A549 (cell line): ENCODE results near the gene ABTB1. TPM values are rescaled to one million over a fixed set of nuclear protein-coding genes. Genes with fewer than 3 reads are reported as not detected.

Experiments
- ATAC-seq, 2 experiments: fragments of 200-7000 bp in 1 of 2; fragments of >200 bp in 1 of 2; cut with Nextera tagmentation in 1 of 2; cut with Tn5 transposase in 1 of 2; 3 replicates each; pipeline versions ENCODE4 v1.8.0 to v1.9.1; 2018 to 2020; ENCODE audit warnings: mild to moderate bottlenecking in 1 of 2, moderate library complexity in 1 of 2
- CTCF ChIA-PET: fragments of 300-600 bp; sonication (Branson Sonifier 250); formaldehyde crosslinking; extraction: SDS; loops from one replicate; lab custom pipeline; 2021; ENCODE audit warnings: antibody characterized with exemption, inconsistent platforms; lab: Yijun Ruan, JAX
- POLR2A ChIA-PET: fragments of 350-600 bp; formaldehyde crosslinking; extraction: SDS; loops from one replicate; lab custom pipeline; 2021; ENCODE audit warnings: antibody characterized with exemption, inconsistent platforms; lab: Yijun Ruan, JAX
- DNase-seq, 2 experiments: peaks; one replicate each; pipeline versions ENCODE4 v3.0.0 to v3.0.0-alpha.2; 2011 to 2016; ENCODE audit warnings: low read depth in 1 of 2, low spot score in 1 of 2
- FAIRE-seq: peaks from 2 replicates; lab custom pipeline; 2011; peaks lifted over from hg19 to GRCh38; lab: Jason Lieb, UNC
- H3K27ac ChIP-seq, 2 experiments: fragments of >200 bp; sonication (Bioruptor Twin); formaldehyde crosslinking; 3 replicates each; pipeline ENCODE4 v1.5.1; 2016 to 2017
- H3K4me1 ChIP-seq: fragments of >200 bp; sonication (Bioruptor Twin); formaldehyde crosslinking; 3 replicates; pipeline ENCODE4 v1.6.1; 2016
- H3K4me2 ChIP-seq: fragments of >200 bp; sonication (Bioruptor Twin); formaldehyde crosslinking; 3 replicates; pipeline ENCODE4 v1.6.1; 2016
- H3K4me3 ChIP-seq: fragments of >200 bp; sonication (Bioruptor Twin); formaldehyde crosslinking; 3 replicates; pipeline ENCODE4 v1.5.1; 2016
- H3K9me3 ChIP-seq: fragments of >200 bp; sonication (Bioruptor Twin); formaldehyde crosslinking; 3 replicates; pipeline ENCODE4 v1.6.1; 2016
- CHD2 ChIP-seq: fragments of 150-350 bp; IDR thresholded peaks from 2 replicates; pipeline ENCODE4 v1.6.1; 2014; ENCODE audit warnings: low read length; ENCODE audit not compliant: partially characterized antibody
- EP300 ChIP-seq, 2 experiments: fragments of >200 bp; sonication (Bioruptor Twin); formaldehyde crosslinking; IDR thresholded peaks; 2 replicates in 1 of 2; 3 replicates in 1 of 2; pipeline ENCODE4 v1.6.1; 2016 to 2017
- ESRRA ChIP-seq: fragments of 150-350 bp; IDR thresholded peaks from 2 replicates; pipeline ENCODE4 v1.6.1; 2014; ENCODE audit warnings: mild to moderate bottlenecking, low read length, borderline replicate concordance
- FOSB ChIP-seq: fragments of 250-450 bp; sonication (Bioruptor Pico); IDR thresholded peaks from 2 replicates; pipeline ENCODE4 v1.5.0; 2020; ENCODE audit warnings: mild to moderate bottlenecking, moderate library complexity
- FOSL2 ChIP-seq, 2 experiments: fragments of 450-650 bp in 1 of 2; fragments of >200 bp in 1 of 2; sonication (Bioruptor Twin) in 1 of 2; formaldehyde crosslinking; IDR thresholded peaks; 2 replicates each; pipeline versions ENCODE4 v1.5.0 to v1.6.1; 2016 to 2020; ENCODE audit warnings: mild to moderate bottlenecking in 1 of 2, moderate library complexity in 1 of 2
- GATA3 ChIP-seq: IDR thresholded peaks from 2 replicates; pipeline ENCODE4 v1.6.1; 2012; ENCODE audit warnings: borderline replicate concordance
- HOXA7 ChIP-seq: fragments of 250-450 bp; sonication (Bioruptor Pico); IDR thresholded peaks from 2 replicates; pipeline ENCODE4 v1.5.0; 2020; ENCODE audit warnings: mild to moderate bottlenecking, moderate library complexity
- JUN ChIP-seq, 2 experiments: fragments of >200 bp; sonication (Bioruptor Twin); formaldehyde crosslinking; IDR thresholded peaks; 2 replicates in 1 of 2; 3 replicates in 1 of 2; pipeline ENCODE4 v1.6.1; 2016 to 2017
- KDM1A ChIP-seq: fragments of 200-600 bp; sonication (generic); IDR thresholded peaks from 2 replicates; pipeline ENCODE4 v1.6.1; 2016; ENCODE audit warnings: low read depth, mild to moderate bottlenecking
- KDM5A ChIP-seq: fragments of 200-600 bp; sonication (generic); IDR thresholded peaks from 2 replicates; pipeline ENCODE4 v1.6.1; 2016; ENCODE audit warnings: antibody characterized with exemption, mild to moderate bottlenecking
- MAFK ChIP-seq: fragments of 450-650 bp; IDR thresholded peaks from 2 replicates; pipeline ENCODE4 v1.6.1; 2014; ENCODE audit not compliant: partially characterized antibody
- NFE2L2 ChIP-seq: fragments of 150-350 bp; conservative IDR thresholded peaks from 2 replicates; pipeline ENCODE4 v1.6.1; 2014; ENCODE audit warnings: low read length
- PHF8 ChIP-seq: fragments of 200-600 bp; sonication (generic); IDR thresholded peaks from 2 replicates; pipeline ENCODE4 v1.6.1; 2016; ENCODE audit warnings: low read depth, mild to moderate bottlenecking, antibody characterized with exemption, moderate library complexity, borderline replicate concordance
- POLR2A ChIP-seq: IDR thresholded peaks from 2 replicates; pipeline ENCODE4 v1.6.1; 2012; ENCODE audit warnings: mild to moderate bottlenecking, low read length
- SREBF2 ChIP-seq: fragments of 450-650 bp; IDR thresholded peaks from 2 replicates; pipeline ENCODE4 v1.6.1; 2014; ENCODE audit warnings: mild to moderate bottlenecking, moderate library complexity
- ZNF302 ChIP-seq: fragments of 250-450 bp; sonication (Bioruptor Pico); IDR thresholded peaks from 2 replicates; pipeline ENCODE4 v1.9.0; 2021; ENCODE audit warnings: inconsistent platforms, mild to moderate bottlenecking, moderate library complexity
- WGBS: methylation state at CpG from one replicate; pipeline ENCODE4 v1.1.6; 2017; ENCODE audit errors: missing lambda C conversion rate; 5-methylcytosine and 5-hydroxymethylcytosine counted together
- polyA plus RNA-seq, 4 experiments: library from polyadenylated mRNA; depleted of rRNA in 3 of 4; stranded (reverse); fragments of >200 nt; fragmentation: RNase III in 1 of 4; extraction: RNeasy Plus Mini Kit Qiagen cat#74134 plus additional on column Dnase treatment in 1 of 4; gene quantifications; 2 replicates in 3 of 4; 3 replicates in 1 of 4; pipeline ENCODE4 v1.2.3, GENCODE V29; 2011 to 2017
- TF ChIP-seq, protein P1 (sequence below): fragments of >200 bp; sonication (Bioruptor Twin); formaldehyde crosslinking; IDR thresholded peaks from 3 replicates; pipeline ENCODE4 v1.5.1; 2016
- TF ChIP-seq, protein P2 (sequence below): fragments of 450-650 bp; IDR thresholded peaks from 2 replicates; pipeline ENCODE4 v1.6.1; 2014; ENCODE audit warnings: antibody characterized with exemption
- TF ChIP-seq, protein P3 (sequence below): fragments of 250-450 bp; sonication (Bioruptor Pico); IDR thresholded peaks from 2 replicates; pipeline ENCODE4 v1.5.0; 2021; ENCODE audit warnings: mild to moderate bottlenecking, moderate library complexity, borderline replicate concordance

ABTB1 gene
- polyA plus RNA-seq, 2 of the 4 experiments (the other 2 are of a cell fraction), result 9.7 to 13.2 TPM

DNA sequence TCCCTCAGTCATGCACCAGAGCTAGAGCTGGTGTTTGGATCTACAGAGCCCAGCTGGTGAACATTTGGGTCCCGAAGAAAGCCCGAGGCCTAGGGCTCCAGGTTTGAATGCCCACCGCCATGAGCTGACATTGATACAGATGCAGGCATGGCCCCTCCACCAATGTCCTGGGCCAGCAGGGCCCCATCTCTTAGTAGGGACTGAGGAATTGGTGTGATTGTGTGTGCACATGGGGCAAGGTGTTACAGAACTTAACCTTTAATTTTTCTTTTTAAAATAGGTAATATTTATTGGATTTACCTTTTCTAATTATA is 32.8 kb upstream of the ABTB1 start:
- H3K4me3 ChIP-seq, result no peak overlapping the region
- no peaks in the 10 kb centered on the region for H3K4me1 ChIP-seq
- H3K4me2 ChIP-seq, result no peak overlapping the region
- WGBS, result no CpG with 5 or more reads among the region's 3 CpGs
- ChIA-PET POLR2A (no interaction called here), CTCF (interaction anchor here (3.5 kb wide), 1 partner anchor 12 kb away, joined by 13 read pairs; no protein-coding TSS in a partner anchor)
- DNase-seq, result no peak
- no peak for ATAC-seq
- no peaks in the 10 kb centered on the region for H3K9me3 ChIP-seq
- TF ChIP-seq FOSL2 (IDR thresholded peaks at IDR 0.05) (no peak), FOSL2 (CRISPR knock-in tag; IDR thresholded peaks at IDR 0.05) (no peak), SREBF2 (no peak), KDM1A (no peak), ZNF302 (CRISPR knock-in tag) (no peak), POLR2A (no peak), KDM5A (no peak), FOSB (CRISPR knock-in tag) (no peak), GATA3 (no peak), NFE2L2 (no peak), PHF8 (no peak)
- TF ChIP-seq, protein P1, sequence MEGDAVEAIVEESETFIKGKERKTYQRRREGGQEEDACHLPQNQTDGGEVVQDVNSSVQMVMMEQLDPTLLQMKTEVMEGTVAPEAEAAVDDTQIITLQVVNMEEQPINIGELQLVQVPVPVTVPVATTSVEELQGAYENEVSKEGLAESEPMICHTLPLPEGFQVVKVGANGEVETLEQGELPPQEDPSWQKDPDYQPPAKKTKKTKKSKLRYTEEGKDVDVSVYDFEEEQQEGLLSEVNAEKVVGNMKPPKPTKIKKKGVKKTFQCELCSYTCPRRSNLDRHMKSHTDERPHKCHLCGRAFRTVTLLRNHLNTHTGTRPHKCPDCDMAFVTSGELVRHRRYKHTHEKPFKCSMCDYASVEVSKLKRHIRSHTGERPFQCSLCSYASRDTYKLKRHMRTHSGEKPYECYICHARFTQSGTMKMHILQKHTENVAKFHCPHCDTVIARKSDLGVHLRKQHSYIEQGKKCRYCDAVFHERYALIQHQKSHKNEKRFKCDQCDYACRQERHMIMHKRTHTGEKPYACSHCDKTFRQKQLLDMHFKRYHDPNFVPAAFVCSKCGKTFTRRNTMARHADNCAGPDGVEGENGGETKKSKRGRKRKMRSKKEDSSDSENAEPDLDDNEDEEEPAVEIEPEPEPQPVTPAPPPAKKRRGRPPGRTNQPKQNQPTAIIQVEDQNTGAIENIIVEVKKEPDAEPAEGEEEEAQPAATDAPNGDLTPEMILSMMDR, result no peak
- H3K27ac ChIP-seq, result no peak overlapping the region
- no peak for FAIRE-seq

GRCh38 chr3:127644641-127645370 is 27.9 kb upstream of the ABTB1 start:
- no peaks in the 10 kb centered on the region for H3K9me3 ChIP-seq
- no peak for TF ChIP-seq CHD2
- no peak for TF ChIP-seq HOXA7 (CRISPR knock-in tag)
- TF ChIP-seq, protein P2, sequence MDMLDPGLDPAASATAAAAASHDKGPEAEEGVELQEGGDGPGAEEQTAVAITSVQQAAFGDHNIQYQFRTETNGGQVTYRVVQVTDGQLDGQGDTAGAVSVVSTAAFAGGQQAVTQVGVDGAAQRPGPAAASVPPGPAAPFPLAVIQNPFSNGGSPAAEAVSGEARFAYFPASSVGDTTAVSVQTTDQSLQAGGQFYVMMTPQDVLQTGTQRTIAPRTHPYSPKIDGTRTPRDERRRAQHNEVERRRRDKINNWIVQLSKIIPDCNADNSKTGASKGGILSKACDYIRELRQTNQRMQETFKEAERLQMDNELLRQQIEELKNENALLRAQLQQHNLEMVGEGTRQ, result no peak
- TF ChIP-seq JUN (IDR thresholded peaks at IDR 0.05), result no peak
- TF ChIP-seq, protein P1, result no peak
- TF ChIP-seq POLR2A, result no peak
- TF ChIP-seq, protein P3, sequence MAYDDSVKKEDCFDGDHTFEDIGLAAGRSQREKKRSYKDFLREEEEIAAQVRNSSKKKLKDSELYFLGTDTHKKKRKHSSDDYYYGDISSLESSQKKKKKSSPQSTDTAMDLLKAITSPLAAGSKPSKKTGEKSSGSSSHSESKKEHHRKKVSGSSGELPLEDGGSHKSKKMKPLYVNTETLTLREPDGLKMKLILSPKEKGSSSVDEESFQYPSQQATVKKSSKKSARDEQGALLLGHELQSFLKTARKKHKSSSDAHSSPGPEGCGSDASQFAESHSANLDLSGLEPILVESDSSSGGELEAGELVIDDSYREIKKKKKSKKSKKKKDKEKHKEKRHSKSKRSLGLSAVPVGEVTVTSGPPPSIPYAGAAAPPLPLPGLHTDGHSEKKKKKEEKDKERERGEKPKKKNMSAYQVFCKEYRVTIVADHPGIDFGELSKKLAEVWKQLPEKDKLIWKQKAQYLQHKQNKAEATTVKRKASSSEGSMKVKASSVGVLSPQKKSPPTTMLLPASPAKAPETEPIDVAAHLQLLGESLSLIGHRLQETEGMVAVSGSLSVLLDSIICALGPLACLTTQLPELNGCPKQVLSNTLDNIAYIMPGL (CRISPR knock-in tag), result no peak
- no peak for TF ChIP-seq ZNF302 (CRISPR knock-in tag)
- no peak for TF ChIP-seq MAFK
- no peak for TF ChIP-seq ESRRA
- no peak for TF ChIP-seq EP300 (IDR thresholded peaks at IDR 0.05)
- TF ChIP-seq, all 56 proteins: peak for 0
- POLR2A ChIA-PET, result no interaction called here
- Histone ChIP-seq H3K27ac (no peak overlapping the region), H3K4me2 (no peak overlapping the region), H3K4me1 (no peaks in the 10 kb centered on the region), H3K4me3 (no peak overlapping the region)
- CTCF ChIA-PET, result interaction anchor here (0.8 to 3.4 kb wide), 4 partner anchors 9 to 326 kb away, joined by 3 to 11 read pairs (median 5); no protein-coding TSS in a partner anchor
- ATAC-seq, result no peak
- no peak for FAIRE-seq
- DNase-seq, result no peak
- 89% methylated on average over 5 of the region's 5 CpGs for WGBS
